GM18909 (cell line): ENCODE measurements around the gene NPIPB8.
A peak's percentile ranks its signal among the peaks of the same experiment; 100 is the strongest.
"Not testable (repeated sequence)": the region's sequence is repeated elsewhere in the genome, so short reads cannot be mapped to it uniquely, and the experiment has no call there.

Experiments
- ATAC-seq: cut with Tn5 transposase; IDR thresholded peaks from one replicate; pipeline ENCODE4 v1.9.1; 2021; ENCODE audit warnings: mild to moderate bottlenecking; ENCODE audit not compliant: unreplicated experiment, poor library complexity

NPIPB8 gene

GRCh38 chr16:28606291-28607115 is 31.4 kb upstream of the NPIPB8 start:
- no peak for ATAC-seq

GRCh38 chr16:28607116-28607623 is 30.7 kb upstream of the NPIPB8 start:
- ATAC-seq = no peak

- ATAC-seq = not testable (repeated sequence)
Measured at GRCh38 chr16:28607681-28608495, 30.0 kb upstream of the NPIPB8 start.

GRCh38 chr16:28608496-28608808 is 29.4 kb upstream of the NPIPB8 start:
- ATAC-seq = not testable (repeated sequence)

GRCh38 chr16:28608867-28609596 is 28.8 kb upstream of the NPIPB8 start:
- ATAC-seq = not testable (repeated sequence)

GRCh38 chr16:28609631-28610594 is 28.0 kb upstream of the NPIPB8 start, which contains the start of gene SULT1A1:
Gene SULT1A1, minus strand, starts transcription at chr16:28610044. Its CDS starts 1,189 bp downstream, at chr16:28608855.
- ATAC-seq = no peak

- no peak for ATAC-seq
Measured at GRCh38 chr16:28610595-28611191, 27.2 kb upstream of the NPIPB8 start.

- ATAC-seq = peak; percentile 69
Measured at GRCh38 chr16:28612359-28613280, 25.2 kb upstream of the NPIPB8 start.

- not testable (repeated sequence) for ATAC-seq
Measured at GRCh38 chr16:28613912-28614311, 24.0 kb upstream of the NPIPB8 start.

- ATAC-seq = not testable (repeated sequence)
Measured at GRCh38 chr16:28614561-28614960, 23.3 kb upstream of the NPIPB8 start.

GRCh38 chr16:28615486-28616223 is 22.2 kb upstream of the NPIPB8 start:
- ATAC-seq = not testable (repeated sequence)

GRCh38 chr16:28616224-28616577 is 21.7 kb upstream of the NPIPB8 start:
- not testable (repeated sequence) for ATAC-seq

- no peak for ATAC-seq
Measured at GRCh38 chr16:28616636-28617035, 21.2 kb upstream of the NPIPB8 start.

- ATAC-seq = no peak
Measured at GRCh38 chr16:28617874-28618273, 20.0 kb upstream of the NPIPB8 start.

- not testable (repeated sequence) for ATAC-seq
Measured at GRCh38 chr16:28620316-28620715, 17.5 kb upstream of the NPIPB8 start.

- ATAC-seq = no peak
Measured at GRCh38 chr16:28621481-28622155, 16.2 kb upstream of the NPIPB8 start.
